Measurements from ENCODE around the gene OR5J2.
"Not testable (repeated sequence)": the region's sequence is repeated elsewhere in the genome, so short reads cannot be mapped to it uniquely, and the experiment has no call there.

OR5J2 gene

GRCh38 chr11:56183459-56183858, 7.0 kb downstream of the OR5J2 start:
- TF ChIP-seq CTCF (conservative IDR thresholded peaks at IDR 0.05) (no peak), ZFX (IDR thresholded peaks at IDR 0.05) (no peak)

DNA sequence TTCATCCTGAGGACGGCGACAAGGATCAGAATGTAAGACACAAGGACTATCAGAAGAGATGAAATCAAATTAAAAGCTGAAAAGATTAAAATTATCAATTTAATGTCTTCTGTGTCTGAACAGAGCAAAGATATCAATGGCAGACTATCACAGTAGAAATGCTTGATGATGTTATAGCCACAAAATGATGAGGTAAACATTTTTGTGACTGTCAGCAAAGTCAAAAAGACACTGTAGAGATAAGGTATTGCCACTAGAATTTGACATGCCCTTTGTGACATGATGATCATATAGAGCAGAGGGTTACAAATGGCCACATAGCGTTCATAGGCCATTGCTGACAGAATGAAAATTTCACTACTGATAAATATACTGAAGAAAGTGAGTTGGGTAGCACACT, 12.2 kb downstream of the OR5J2 start:
- no peak overlapping the region for H3K27ac ChIP-seq
- TF ChIP-seq ZFX (IDR thresholded peaks at IDR 0.05) (no peak), CTCF (conservative IDR thresholded peaks at IDR 0.05) (no peak)

More at GRCh38 chr11:56183459-56183858, 7.0 kb downstream of the OR5J2 start:
- no peak overlapping the region for H3K27ac ChIP-seq

DNA sequence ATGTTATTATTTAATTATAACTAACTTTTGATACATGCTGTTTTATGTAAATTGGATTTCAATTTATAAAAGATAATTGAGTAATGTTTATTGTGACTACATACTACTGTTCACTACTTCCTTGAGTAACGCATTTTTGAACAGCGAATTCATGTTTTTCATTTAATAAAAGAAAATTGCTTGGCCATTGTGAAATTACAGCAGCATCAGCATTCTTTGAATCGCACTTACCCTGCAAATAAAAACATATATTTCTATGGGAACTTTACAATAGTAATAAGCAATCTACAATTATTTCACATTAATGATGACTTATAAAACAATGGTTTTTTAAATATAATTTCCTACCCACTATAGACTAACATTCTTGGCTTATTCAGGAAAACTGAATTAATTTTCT, 20.3 kb downstream of the OR5J2 start:
- H3K27ac ChIP-seq: no peak overlapping the region
- TF ChIP-seq CTCF (conservative IDR thresholded peaks at IDR 0.05): no peak
- no peak for TF ChIP-seq ZFX (IDR thresholded peaks at IDR 0.05)

DNA sequence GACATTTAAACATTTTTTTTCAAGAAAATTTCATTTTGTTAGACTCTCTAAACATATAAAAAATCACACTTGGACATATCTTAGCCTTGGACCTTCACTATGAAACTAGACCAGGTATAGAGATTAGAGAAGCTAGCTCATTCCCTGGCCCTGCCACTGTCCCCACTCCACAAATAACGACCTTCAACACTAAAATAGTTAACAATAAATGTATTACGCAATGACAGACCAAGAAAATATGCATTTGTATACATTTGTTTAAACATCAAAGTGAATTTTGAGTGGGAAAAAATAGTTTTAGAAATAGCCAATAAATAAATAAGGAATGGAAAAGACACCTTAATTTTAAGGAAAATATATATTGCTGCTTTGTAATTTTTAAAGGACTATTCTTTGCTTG, 20.9 kb downstream of the OR5J2 start:
- H3K27ac ChIP-seq: no peak overlapping the region
- no peak for TF ChIP-seq CTCF (conservative IDR thresholded peaks at IDR 0.05)
- no peak for TF ChIP-seq ZFX (IDR thresholded peaks at IDR 0.05)

GRCh38 chr11:56207790-56208189, 31.4 kb downstream of the OR5J2 start:
- TF ChIP-seq ZFX (IDR thresholded peaks at IDR 0.05) (no peak), CTCF (conservative IDR thresholded peaks at IDR 0.05) (no peak)
- H3K27ac ChIP-seq: no peak overlapping the region

DNA sequence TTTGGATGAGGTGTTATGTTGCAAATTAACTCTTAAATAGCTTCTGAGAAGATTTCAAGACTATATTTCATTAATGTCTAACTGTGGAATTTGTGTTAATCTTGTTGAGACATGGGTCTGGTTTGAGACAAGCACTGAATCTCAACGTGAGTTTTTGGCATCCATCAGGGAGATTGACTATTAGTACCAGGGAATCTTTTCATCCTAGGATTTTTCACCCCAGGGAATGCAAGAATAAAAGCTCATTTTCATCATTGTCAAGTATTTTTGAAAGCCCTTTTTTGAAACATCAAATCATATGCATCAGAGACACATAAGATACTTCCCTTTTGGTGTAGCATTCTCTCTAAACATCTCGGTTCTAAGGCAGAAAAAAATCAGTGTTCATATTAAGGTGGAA, 38.1 kb downstream of the OR5J2 start:
- no peak for TF ChIP-seq CTCF (conservative IDR thresholded peaks at IDR 0.05)
- H3K27ac ChIP-seq: no peak overlapping the region

DNA sequence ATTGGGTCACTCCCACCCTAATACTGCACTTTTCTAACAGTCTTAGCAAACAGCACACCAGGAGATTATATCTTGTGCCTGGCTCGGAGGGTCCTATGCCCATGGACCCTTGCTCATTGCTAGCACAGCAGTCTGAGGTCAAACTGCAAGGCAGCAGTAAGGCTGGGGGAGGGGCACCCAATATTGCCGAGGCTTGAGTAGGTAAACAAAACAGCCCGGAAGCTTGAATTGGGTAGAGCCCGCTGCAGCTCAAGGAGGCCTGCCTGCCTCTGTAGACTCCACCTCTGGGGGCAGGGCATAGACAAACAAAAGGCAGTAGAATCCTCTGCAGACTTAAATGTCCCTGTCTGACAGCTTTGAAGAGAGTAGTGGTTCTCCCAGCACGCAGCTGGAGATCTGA, 43.3 kb downstream of the OR5J2 start:
- not testable (repeated sequence) for H3K27ac ChIP-seq
